ENCODE measurements around the gene NKX3-2. TPM values are rescaled to one million over a fixed set of nuclear protein-coding genes. Genes with fewer than 3 reads are reported as not detected.

NKX3-2 gene
- total and polyA plus RNA-seq, 2 of the 8 experiments (the other 6 are each of a cell fraction or from before 2014, with no cell fraction given) = 0.13 TPM; not detected in 1

- no peak for TF ChIP-seq USF2 (IDR thresholded peaks at IDR 0.05; ENCODE audit: low read length)
- TF ChIP-seq RNF2 (IDR thresholded peaks at IDR 0.05; ENCODE audit: borderline replicate concordance, low read depth, low read length, missing control alignments, poor library complexity, severe bottlenecking) = peak; percentile 44
- no peak for TF ChIP-seq SP2 (IDR thresholded peaks at IDR 0.05; ENCODE audit: low read length)
- 0 out of 2 replicates have a peak, but pooled peaks have one; percentile 31 for TF ChIP-seq JUND (IDR thresholded peaks at IDR 0.05; ENCODE audit: low read length)
- no peak for TF ChIP-seq NRF1 (IDR thresholded peaks at IDR 0.05; ENCODE audit: low read depth, low read length)
These were observed 16.1 kb downstream of the NKX3-2 start (continued) for GRCh38 chr4:13527981-13528820.

Data from H1 (cell line).